GM12878 (cell line): ENCODE results near the gene GNPTAB. TPM values are rescaled to one million over a fixed set of nuclear protein-coding genes. Genes with fewer than 3 reads are reported as not detected.

ENCODE experiments used
- polyA plus RNA-seq, 11 experiments: library from polyadenylated mRNA; depleted of rRNA in 4 of 11; unstranded in 6 of 11; stranded (reverse) in 5 of 11; fragments of >200 nt; fragmentation: Nextera tagmentation in 4 of 11; fragmentation: Illumina TruSeq in 1 of 11; extraction: Ambion mirVana in 4 of 11; extraction: Trizol in 1 of 11; gene quantifications; 1 replicate in 1 of 11; 2 replicates in 10 of 11; pipeline versions ENCODE4 v1.2.1 to v1.2.3, GENCODE V29; 2011 to 2016; ENCODE audit warnings: inconsistent platforms in 2 of 11, missing spikeins in 2 of 11, low read depth in 1 of 11
- small RNA-seq: library from RNA; depleted of rRNA; stranded (forward); fragments of <200 nt; gene quantifications from one replicate; pipeline ENCODE3, GENCODE V24; 2014
- total RNA-seq, 4 experiments: library from RNA; depleted of rRNA in 3 of 4; stranded (reverse); fragments of >200 nt in 3 of 4; fragmentation: Illumina TruSeq in 1 of 4; extraction: Trizol in 1 of 4; gene quantifications; 2 replicates each; pipeline versions ENCODE4 v1.2.1 to v1.2.3, GENCODE V29; 2013 to 2021

The GNPTAB gene
- total and polyA plus RNA-seq, 10 of the 15 experiments (the other 5 are each of a cell fraction or from before 2014, with no cell fraction given), result 9.8 to 38.9 (median 35.3) TPM

Small RNA genes within 50 kb of the gene (small RNA-seq; reads per million reads assigned to genes)
- not detected for gene RNA5SP368
- 0.12 reads per million for gene RNA5SP369
- gene RNU6-101P, result not detected
- not detected for gene RNU6-1183P
- gene RNU6-172P, result not detected
- gene RNY1P16, result not detected

Other genes starting within 250 kb of the GNPTAB start
- gene MYBPC1, start 236.0 kb downstream of the GNPTAB start, total RNA-seq (2014; rRNA removed), result not detected in 2 replicates
- not detected in 2 replicates for gene MYBPC1, start 236.0 kb downstream of the GNPTAB start, total RNA-seq (2014; rRNA removed; fragmentation: Illumina TruSeq; extraction: Trizol)
- gene MYBPC1, start 236.0 kb downstream of the GNPTAB start, total RNA-seq (2021), result not detected in 2 replicates
- gene MYBPC1, start 236.0 kb downstream of the GNPTAB start, polyA plus RNA-seq (2011; rRNA removed), result not detected in 2 replicates
- gene MYBPC1, start 236.0 kb downstream of the GNPTAB start, polyA plus RNA-seq (2014; fragmentation: Illumina TruSeq; extraction: Trizol), result not detected in 2 replicates
- gene MYBPC1, start 236.0 kb downstream of the GNPTAB start, polyA plus RNA-seq (2014; fragmentation: Nextera tagmentation; extraction: Ambion mirVana), result not detected
- not detected in 2 replicates for gene MYBPC1, start 236.0 kb downstream of the GNPTAB start, polyA plus RNA-seq (2014; rRNA removed)
- gene MYBPC1, start 236.0 kb downstream of the GNPTAB start, polyA plus RNA-seq (2016; fragmentation: Nextera tagmentation; extraction: Ambion mirVana), result not detected
- gene CHPT1, start 133.3 kb downstream of the GNPTAB start, total RNA-seq (2014; rRNA removed), result 6.8 and 8.4 TPM in 2 replicates
- 3.6 and 4.1 TPM in 2 replicates for gene CHPT1, start 133.3 kb downstream of the GNPTAB start, total RNA-seq (2014; rRNA removed; fragmentation: Illumina TruSeq; extraction: Trizol)
- gene CHPT1, start 133.3 kb downstream of the GNPTAB start, total RNA-seq (2021), result 5.2 and 5.3 TPM in 2 replicates
- gene CHPT1, start 133.3 kb downstream of the GNPTAB start, polyA plus RNA-seq (2011; rRNA removed), result 4.3 and 4.9 TPM in 2 replicates
- 2.7 and 3.4 TPM in 2 replicates for gene CHPT1, start 133.3 kb downstream of the GNPTAB start, polyA plus RNA-seq (2014; fragmentation: Illumina TruSeq; extraction: Trizol)
- gene CHPT1, start 133.3 kb downstream of the GNPTAB start, polyA plus RNA-seq (2014; fragmentation: Nextera tagmentation; extraction: Ambion mirVana), result 1 to 10 TPM in 1 of 2 experiments, under 1 TPM in 1; 0.85 to 1.7 TPM
- gene CHPT1, start 133.3 kb downstream of the GNPTAB start, polyA plus RNA-seq (2014; rRNA removed), result 4.3 and 4.5 TPM in 2 replicates
- 10 to 100 TPM in 1 of 2 experiments, 1 to 10 TPM in 1; 1.5 to 10.2 TPM for gene CHPT1, start 133.3 kb downstream of the GNPTAB start, polyA plus RNA-seq (2016; fragmentation: Nextera tagmentation; extraction: Ambion mirVana)
- gene SYCP3, start 91.5 kb downstream of the GNPTAB start, total RNA-seq (2014; rRNA removed), result 0.17 and 0.54 TPM in 2 replicates
- 0.32 and 0.45 TPM in 2 replicates for gene SYCP3, start 91.5 kb downstream of the GNPTAB start, total RNA-seq (2014; rRNA removed; fragmentation: Illumina TruSeq; extraction: Trizol)
- gene SYCP3, start 91.5 kb downstream of the GNPTAB start, total RNA-seq (2021), result 0.05 and 0.28 TPM in 2 replicates
- 0.12 and 0.42 TPM in 2 replicates for gene SYCP3, start 91.5 kb downstream of the GNPTAB start, polyA plus RNA-seq (2011; rRNA removed)
- gene SYCP3, start 91.5 kb downstream of the GNPTAB start, polyA plus RNA-seq (2014; fragmentation: Illumina TruSeq; extraction: Trizol), result 0.15 TPM in 1 of 2 replicates, not detected in the other
- under 1 TPM; 0.55 to 0.58 TPM for gene SYCP3, start 91.5 kb downstream of the GNPTAB start, polyA plus RNA-seq (2014; fragmentation: Nextera tagmentation; extraction: Ambion mirVana)
- 0.13 and 0.24 TPM in 2 replicates for gene SYCP3, start 91.5 kb downstream of the GNPTAB start, polyA plus RNA-seq (2014; rRNA removed)
- gene SYCP3, start 91.5 kb downstream of the GNPTAB start, polyA plus RNA-seq (2016; fragmentation: Nextera tagmentation; extraction: Ambion mirVana), result under 1 TPM; 0.08 to 0.25 TPM
- 34.0 and 41.1 TPM in 2 replicates for gene DRAM1, start 46.6 kb upstream of the GNPTAB start, total RNA-seq (2014; rRNA removed)
- gene DRAM1, start 46.6 kb upstream of the GNPTAB start, total RNA-seq (2014; rRNA removed; fragmentation: Illumina TruSeq; extraction: Trizol), result 35.2 and 39.4 TPM in 2 replicates
- 38.7 and 41.6 TPM in 2 replicates for gene DRAM1, start 46.6 kb upstream of the GNPTAB start, total RNA-seq (2021)
- gene DRAM1, start 46.6 kb upstream of the GNPTAB start, polyA plus RNA-seq (2011; rRNA removed), result 58.7 and 67.3 TPM in 2 replicates
- 32.9 and 57.7 TPM in 2 replicates for gene DRAM1, start 46.6 kb upstream of the GNPTAB start, polyA plus RNA-seq (2014; fragmentation: Illumina TruSeq; extraction: Trizol)
- 10 to 100 TPM; 22.4 to 34.8 TPM for gene DRAM1, start 46.6 kb upstream of the GNPTAB start, polyA plus RNA-seq (2014; fragmentation: Nextera tagmentation; extraction: Ambion mirVana)
- gene DRAM1, start 46.6 kb upstream of the GNPTAB start, polyA plus RNA-seq (2014; rRNA removed), result 45.9 and 47.2 TPM in 2 replicates
- 10 to 100 TPM; 89.1 to 91.5 TPM for gene DRAM1, start 46.6 kb upstream of the GNPTAB start, polyA plus RNA-seq (2016; fragmentation: Nextera tagmentation; extraction: Ambion mirVana)
- 40.3 and 42.8 TPM in 2 replicates for gene WASHC3, start 231.0 kb upstream of the GNPTAB start, total RNA-seq (2014; rRNA removed)
- gene WASHC3, start 231.0 kb upstream of the GNPTAB start, total RNA-seq (2014; rRNA removed; fragmentation: Illumina TruSeq; extraction: Trizol), result 45.3 and 45.7 TPM in 2 replicates
- 18.8 and 22.3 TPM in 2 replicates for gene WASHC3, start 231.0 kb upstream of the GNPTAB start, total RNA-seq (2021)
- gene WASHC3, start 231.0 kb upstream of the GNPTAB start, polyA plus RNA-seq (2011; rRNA removed), result 57.5 and 83.6 TPM in 2 replicates
- 71.3 and 83.4 TPM in 2 replicates for gene WASHC3, start 231.0 kb upstream of the GNPTAB start, polyA plus RNA-seq (2014; fragmentation: Illumina TruSeq; extraction: Trizol)
- 100 to 1,000 TPM in 1 of 2 experiments, 10 to 100 TPM in 1; 87.0 to 106 TPM for gene WASHC3, start 231.0 kb upstream of the GNPTAB start, polyA plus RNA-seq (2014; fragmentation: Nextera tagmentation; extraction: Ambion mirVana)
- 35.8 and 44.3 TPM in 2 replicates for gene WASHC3, start 231.0 kb upstream of the GNPTAB start, polyA plus RNA-seq (2014; rRNA removed)
- 10 to 100 TPM; 71.1 to 82.6 TPM for gene WASHC3, start 231.0 kb upstream of the GNPTAB start, polyA plus RNA-seq (2016; fragmentation: Nextera tagmentation; extraction: Ambion mirVana)